ENCODE measurements around the gene TRIO. TPM values are rescaled to one million over a fixed set of nuclear protein-coding genes. Genes with fewer than 3 reads are reported as not detected.

Gene TRIO
- total RNA-seq, 1 experiment from 2014 or later, result 68.4 TPM

DNA sequence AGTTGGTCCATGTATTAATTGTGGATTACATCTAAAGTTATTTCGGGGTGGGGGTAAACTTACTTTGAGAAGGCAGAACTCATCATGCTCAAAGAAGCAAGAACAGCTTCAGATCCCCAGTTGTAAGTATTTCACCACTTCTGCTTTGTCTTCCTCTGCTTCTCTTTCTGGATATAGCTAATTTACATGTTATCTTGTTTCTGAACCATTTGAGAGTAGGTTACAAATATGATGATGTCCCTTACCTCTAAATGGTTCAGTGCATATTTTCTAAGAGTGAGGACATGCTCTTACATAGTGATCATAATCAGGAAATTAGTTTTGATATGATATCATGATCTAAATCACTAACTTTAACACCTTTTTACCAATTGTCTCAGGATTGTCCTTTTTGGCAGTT is 11.9 kb downstream of the TRIO start:
- H3K27me3 ChIP-seq (ENCODE audit: insufficient read depth, low read length), result no peaks in the 10 kb centered on the region
- TF ChIP-seq, protein P1, sequence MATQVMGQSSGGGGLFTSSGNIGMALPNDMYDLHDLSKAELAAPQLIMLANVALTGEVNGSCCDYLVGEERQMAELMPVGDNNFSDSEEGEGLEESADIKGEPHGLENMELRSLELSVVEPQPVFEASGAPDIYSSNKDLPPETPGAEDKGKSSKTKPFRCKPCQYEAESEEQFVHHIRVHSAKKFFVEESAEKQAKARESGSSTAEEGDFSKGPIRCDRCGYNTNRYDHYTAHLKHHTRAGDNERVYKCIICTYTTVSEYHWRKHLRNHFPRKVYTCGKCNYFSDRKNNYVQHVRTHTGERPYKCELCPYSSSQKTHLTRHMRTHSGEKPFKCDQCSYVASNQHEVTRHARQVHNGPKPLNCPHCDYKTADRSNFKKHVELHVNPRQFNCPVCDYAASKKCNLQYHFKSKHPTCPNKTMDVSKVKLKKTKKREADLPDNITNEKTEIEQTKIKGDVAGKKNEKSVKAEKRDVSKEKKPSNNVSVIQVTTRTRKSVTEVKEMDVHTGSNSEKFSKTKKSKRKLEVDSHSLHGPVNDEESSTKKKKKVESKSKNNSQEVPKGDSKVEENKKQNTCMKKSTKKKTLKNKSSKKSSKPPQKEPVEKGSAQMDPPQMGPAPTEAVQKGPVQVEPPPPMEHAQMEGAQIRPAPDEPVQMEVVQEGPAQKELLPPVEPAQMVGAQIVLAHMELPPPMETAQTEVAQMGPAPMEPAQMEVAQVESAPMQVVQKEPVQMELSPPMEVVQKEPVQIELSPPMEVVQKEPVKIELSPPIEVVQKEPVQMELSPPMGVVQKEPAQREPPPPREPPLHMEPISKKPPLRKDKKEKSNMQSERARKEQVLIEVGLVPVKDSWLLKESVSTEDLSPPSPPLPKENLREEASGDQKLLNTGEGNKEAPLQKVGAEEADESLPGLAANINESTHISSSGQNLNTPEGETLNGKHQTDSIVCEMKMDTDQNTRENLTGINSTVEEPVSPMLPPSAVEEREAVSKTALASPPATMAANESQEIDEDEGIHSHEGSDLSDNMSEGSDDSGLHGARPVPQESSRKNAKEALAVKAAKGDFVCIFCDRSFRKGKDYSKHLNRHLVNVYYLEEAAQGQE (IDR thresholded peaks at IDR 0.05; ENCODE audit: low read depth), result no peak
- TF ChIP-seq TCF7L2 (IDR thresholded peaks at IDR 0.05; ENCODE audit: borderline replicate concordance, extremely low read depth, insufficient read depth, insufficient read length) (no peak), CBX3 (IDR thresholded peaks at IDR 0.05; ENCODE audit: low read depth) (no peak), EGR1 (IDR thresholded peaks at IDR 0.05; ENCODE audit: low read depth) (no peak), SRF (IDR thresholded peaks at IDR 0.05; ENCODE audit: low read depth) (no peak)
- TF ChIP-seq, protein P2, sequence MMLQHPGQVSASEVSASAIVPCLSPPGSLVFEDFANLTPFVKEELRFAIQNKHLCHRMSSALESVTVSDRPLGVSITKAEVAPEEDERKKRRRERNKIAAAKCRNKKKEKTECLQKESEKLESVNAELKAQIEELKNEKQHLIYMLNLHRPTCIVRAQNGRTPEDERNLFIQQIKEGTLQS (IDR thresholded peaks at IDR 0.05), result no peak
- TF ChIP-seq, protein P3, sequence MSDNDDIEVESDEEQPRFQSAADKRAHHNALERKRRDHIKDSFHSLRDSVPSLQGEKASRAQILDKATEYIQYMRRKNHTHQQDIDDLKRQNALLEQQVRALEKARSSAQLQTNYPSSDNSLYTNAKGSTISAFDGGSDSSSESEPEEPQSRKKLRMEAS (IDR thresholded peaks at IDR 0.05), result no peak
- RAD21 ChIA-PET (ENCODE audit: low non-redundant PET in 1 of 2, low total read pairs in 2 of 2, uncharacterized antibody in 2 of 2, unreplicated experiment in 2 of 2), result no interaction called here
- peaks cover 99% of the 10 kb centered on the region for H3K79me2 ChIP-seq (ENCODE audit: insufficient read depth, low read length)
- POLR2A ChIA-PET, result no interaction called here
- no peaks in the 10 kb centered on the region for H3K9me2 ChIP-seq (ENCODE audit: insufficient read depth)
- no peaks in the 10 kb centered on the region for H3K36me3 ChIP-seq (ENCODE audit: control insufficient read depth in 1 of 2, insufficient read depth in 2 of 2, low read length in 2 of 2)
- H3K9me3 ChIP-seq (ENCODE audit: control insufficient read depth in 1 of 2, insufficient read depth in 1 of 2, low read depth in 1 of 2, low read length in 2 of 2), result no peaks in the 10 kb centered on the region
- no peak overlapping the region for H3K27ac ChIP-seq (ENCODE audit: low read depth, low read length)
- H3K4me1 ChIP-seq (ENCODE audit: control insufficient read depth in 1 of 2, insufficient read depth in 2 of 2, low read length in 2 of 2), result peaks cover 37 to 58% of the 10 kb centered on the region in 2 experiments
- peak overlapping the region; percentile 61; the same call in 1 of the 2 replicates for H3K4me2 ChIP-seq (ENCODE audit: low read length)
- ATAC-seq (no peak), DNase-seq (ENCODE audit: low read depth, low spot score) (no peak)
- CTCF ChIA-PET, result no interaction called here
- no TSS peak for BruUV-seq (replicated peaks)
- H2AFZ ChIP-seq (ENCODE audit: low read depth, low read length, poor library complexity, severe bottlenecking), result no peak overlapping the region
- peaks cover 33% of the 10 kb centered on the region; the same call in 1 of the 2 replicates for H4K20me1 ChIP-seq (ENCODE audit: insufficient read depth)
- no peak overlapping the region for H3K4me3 ChIP-seq (replicated peaks in 1 of 2; ENCODE audit: low read depth in 1 of 2, low read length in 2 of 2)
- H3K9ac ChIP-seq (ENCODE audit: low read length), result no peak overlapping the region
- intact Hi-C loops (cut with micrococcal nuclease), result no loop called here

All from HCT116 (cell line).